Amniotic stem cell (primary cell): ENCODE measurements around the gene MME.

Source experiments
- DNase-seq: peaks from one replicate; lab custom pipeline; 2025; lab: John Stamatoyannopoulos, UW

Gene MME

GRCh38 chr3:155149494-155149893 is 69.4 kb downstream of the MME start:
- DNase-seq: no peak

- no peak for DNase-seq
Measured at GRCh38 chr3:155153242-155154186, 73.4 kb downstream of the MME start.

- DNase-seq: no peak
Measured at GRCh38 chr3:155154255-155154654, 74.1 kb downstream of the MME start.

GRCh38 chr3:155158346-155159037 is 78.4 kb downstream of the MME start:
- DNase-seq: no peak

GRCh38 chr3:155159301-155159700 is 79.2 kb downstream of the MME start:
- no peak for DNase-seq

- no peak for DNase-seq
Measured at GRCh38 chr3:155161640-155162292, 81.6 kb downstream of the MME start.

- no peak for DNase-seq
Measured at GRCh38 chr3:155164306-155164705, 84.2 kb downstream of the MME start.

GRCh38 chr3:155166441-155166840 is 86.3 kb downstream of the MME start:
- no peak for DNase-seq

GRCh38 chr3:155169197-155169596 is 89.1 kb downstream of the MME start:
- no peak for DNase-seq

- no peak for DNase-seq
Measured at GRCh38 chr3:155173771-155174170, 93.7 kb downstream of the MME start.

GRCh38 chr3:155178810-155179436 is 98.8 kb downstream of the MME start:
- DNase-seq: no peak

GRCh38 chr3:155179437-155179827 is 99.3 kb downstream of the MME start:
- DNase-seq: no peak

- DNase-seq: no peak
Measured at GRCh38 chr3:155179966-155180757, 100.0 kb downstream of the MME start.

GRCh38 chr3:155182467-155182866 is 102.3 kb downstream of the MME start:
- DNase-seq: no peak

GRCh38 chr3:155184011-155184410 is 103.9 kb downstream of the MME start:
- no peak for DNase-seq

GRCh38 chr3:155185631-155186071 is 105.5 kb downstream of the MME start:
- peak; percentile 6 for DNase-seq

- DNase-seq: peak; percentile 32
Measured at GRCh38 chr3:155188031-155188430, 107.9 kb downstream of the MME start.

GRCh38 chr3:155189478-155189877 is 109.4 kb downstream of the MME start:
- no peak for DNase-seq

GRCh38 chr3:155190691-155191090 is 110.6 kb downstream of the MME start:
- DNase-seq: no peak

GRCh38 chr3:155192957-155193746 is 113.0 kb downstream of the MME start:
- no peak for DNase-seq

- no peak for DNase-seq
Measured at GRCh38 chr3:155193868-155194267, 113.7 kb downstream of the MME start.
